ENCODE data around the gene HEMK1.

HEMK1 gene

DNA sequence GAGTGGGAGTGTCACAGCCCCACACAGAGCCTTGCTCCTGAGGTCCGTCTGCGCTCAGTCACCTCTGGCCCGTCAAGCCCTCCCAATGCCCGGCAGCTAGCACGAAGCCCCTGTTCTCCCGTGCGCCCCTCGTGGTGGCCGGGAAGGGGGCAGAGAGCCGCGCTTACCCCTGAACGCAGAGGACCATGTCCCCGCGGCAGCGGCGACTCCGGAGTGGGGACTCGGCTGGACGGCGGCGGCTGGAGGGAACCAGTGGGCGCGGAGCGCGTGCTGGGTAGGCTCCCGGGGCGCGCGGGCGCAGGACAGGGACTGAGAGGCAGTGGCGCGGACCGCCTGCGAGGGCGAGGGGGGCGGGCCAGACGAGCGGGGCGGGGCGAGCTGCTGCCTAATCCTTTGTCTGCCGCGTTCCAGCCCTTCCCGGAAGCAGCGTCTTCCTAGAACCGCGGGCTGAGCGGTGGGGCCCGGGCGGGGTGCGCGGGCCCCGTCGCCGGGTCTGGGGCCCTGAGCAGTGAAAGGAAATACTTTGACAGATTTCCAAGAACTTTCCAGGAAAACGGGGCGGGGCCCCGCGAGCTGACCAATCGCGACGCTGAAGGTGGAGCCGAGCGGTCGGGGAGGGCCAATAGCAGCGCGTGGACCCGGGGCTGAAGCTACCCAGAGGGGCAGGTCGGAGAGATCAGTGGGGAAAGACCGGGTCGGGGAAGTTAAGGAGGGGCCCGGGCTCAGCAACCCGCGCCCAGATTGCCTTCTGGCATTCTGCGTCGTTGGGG lies 42.3 kb downstream of the HEMK1 start, which contains the start of gene CISH:
TSS of gene CISH (minus strand) at position 311 of the 770 bp plus-strand sequence. CDS start at position 187, 124 bp downstream.
- DNase-seq (ENCODE audit: insufficient read length, low spot score) (peak; percentile 95), FAIRE-seq (no peak)
- TF ChIP-seq, protein P1, sequence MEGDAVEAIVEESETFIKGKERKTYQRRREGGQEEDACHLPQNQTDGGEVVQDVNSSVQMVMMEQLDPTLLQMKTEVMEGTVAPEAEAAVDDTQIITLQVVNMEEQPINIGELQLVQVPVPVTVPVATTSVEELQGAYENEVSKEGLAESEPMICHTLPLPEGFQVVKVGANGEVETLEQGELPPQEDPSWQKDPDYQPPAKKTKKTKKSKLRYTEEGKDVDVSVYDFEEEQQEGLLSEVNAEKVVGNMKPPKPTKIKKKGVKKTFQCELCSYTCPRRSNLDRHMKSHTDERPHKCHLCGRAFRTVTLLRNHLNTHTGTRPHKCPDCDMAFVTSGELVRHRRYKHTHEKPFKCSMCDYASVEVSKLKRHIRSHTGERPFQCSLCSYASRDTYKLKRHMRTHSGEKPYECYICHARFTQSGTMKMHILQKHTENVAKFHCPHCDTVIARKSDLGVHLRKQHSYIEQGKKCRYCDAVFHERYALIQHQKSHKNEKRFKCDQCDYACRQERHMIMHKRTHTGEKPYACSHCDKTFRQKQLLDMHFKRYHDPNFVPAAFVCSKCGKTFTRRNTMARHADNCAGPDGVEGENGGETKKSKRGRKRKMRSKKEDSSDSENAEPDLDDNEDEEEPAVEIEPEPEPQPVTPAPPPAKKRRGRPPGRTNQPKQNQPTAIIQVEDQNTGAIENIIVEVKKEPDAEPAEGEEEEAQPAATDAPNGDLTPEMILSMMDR (IDR thresholded peaks at IDR 0.05; ENCODE audit: insufficient read depth, missing control alignments) = peak; percentile 7

DNA sequence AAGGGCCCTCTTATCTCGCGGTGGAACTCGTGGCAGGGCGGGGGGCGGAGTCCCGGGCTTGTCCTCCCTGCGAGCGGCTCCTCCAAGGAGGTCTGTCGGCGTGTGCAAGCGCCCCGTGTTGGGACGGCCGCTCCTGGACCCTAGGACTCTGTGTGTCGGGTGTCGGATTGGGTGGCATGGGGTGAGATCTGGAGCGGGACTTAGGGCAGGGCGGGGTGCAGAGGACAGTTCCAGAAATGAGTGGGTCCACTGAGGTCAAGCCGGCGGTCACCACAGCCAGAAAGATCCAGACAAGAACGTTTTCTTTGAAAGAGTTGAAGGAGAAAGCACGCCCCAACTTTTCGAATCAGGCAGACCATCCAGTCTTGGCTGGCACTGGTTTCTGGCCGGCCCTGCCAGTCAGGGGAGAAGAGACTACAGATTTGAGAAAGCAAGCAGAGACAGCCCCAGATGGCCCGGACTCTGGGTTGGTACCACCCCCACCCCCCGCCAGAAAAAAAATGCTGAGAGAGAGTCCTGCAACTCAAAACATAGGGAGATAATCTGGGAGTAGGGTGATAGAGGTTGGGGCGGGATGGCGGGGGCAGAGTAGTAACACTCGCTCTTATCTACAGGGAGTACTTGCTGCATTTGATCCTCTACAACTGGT lies 43.0 kb downstream of the HEMK1 start:
- no peak for FAIRE-seq
- TF ChIP-seq, protein P1 (IDR thresholded peaks at IDR 0.05; ENCODE audit: insufficient read depth, missing control alignments) = no peak
- DNase-seq (ENCODE audit: insufficient read length, low spot score) = no peak

DNA sequence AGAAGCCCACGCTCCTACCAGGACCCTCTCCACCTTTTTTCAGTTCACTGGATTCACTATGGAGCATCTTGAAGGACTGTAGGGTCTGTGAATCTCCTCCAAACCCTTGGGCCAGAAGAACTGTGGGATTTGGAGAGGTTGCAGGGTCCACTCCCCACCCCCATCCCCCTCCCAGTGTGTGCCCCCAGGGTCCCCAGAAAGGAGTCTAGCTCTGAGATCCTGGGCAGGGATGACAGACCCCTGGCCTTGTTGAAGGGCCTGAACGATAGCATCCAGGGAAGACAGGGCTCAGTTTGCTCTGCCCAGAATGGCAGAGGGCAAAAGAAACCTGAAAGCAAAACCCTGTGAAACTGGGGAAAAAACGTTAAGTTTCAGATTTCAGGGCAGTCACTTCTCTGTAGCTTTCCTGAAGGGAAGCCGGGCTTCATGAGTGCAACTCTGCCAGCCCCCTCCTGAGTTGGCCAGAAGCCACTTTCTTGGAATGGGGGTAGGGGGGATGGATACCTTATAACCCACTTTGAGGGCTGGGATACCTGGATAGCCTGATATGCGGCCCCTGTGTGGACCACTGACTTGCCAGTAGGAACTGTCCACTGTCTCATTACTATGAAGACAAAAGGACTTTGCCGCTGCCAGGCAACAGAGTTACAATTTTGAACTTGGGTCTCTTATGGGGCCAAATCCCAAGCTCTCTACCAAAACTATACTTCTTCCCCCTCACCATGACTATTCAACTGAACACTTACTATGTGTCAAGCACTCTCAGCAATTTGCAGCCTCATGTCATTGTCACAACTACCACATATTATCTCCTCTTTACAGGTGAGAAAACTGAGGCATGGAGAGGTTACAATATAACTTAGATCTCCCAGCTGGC lies 43.9 kb downstream of the HEMK1 start:
- no peak for DNase-seq (ENCODE audit: insufficient read length, low spot score)
- no peak for FAIRE-seq
- TF ChIP-seq, protein P1 (IDR thresholded peaks at IDR 0.05; ENCODE audit: insufficient read depth, missing control alignments) = no peak

DNA sequence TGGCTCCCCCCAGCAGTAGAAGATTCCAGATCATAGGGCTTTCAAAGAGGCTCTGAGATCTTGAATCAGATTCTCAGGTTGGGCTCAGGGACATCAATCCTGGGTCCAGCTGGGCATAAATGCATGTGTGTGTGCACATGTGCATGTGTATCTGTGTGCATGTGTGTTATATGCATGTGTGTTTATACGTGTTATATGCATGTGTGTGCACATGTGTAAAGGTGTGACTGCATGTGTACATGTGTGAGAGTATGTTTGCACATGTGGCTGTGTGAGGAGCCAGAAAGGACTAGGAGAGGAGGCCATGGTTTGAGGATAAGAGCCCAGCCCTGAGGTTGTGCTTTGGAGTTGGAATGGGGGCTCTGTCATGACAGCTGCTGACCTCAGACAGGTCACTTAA lies 45.9 kb downstream of the HEMK1 start:
- FAIRE-seq (no peak), DNase-seq (ENCODE audit: insufficient read length, low spot score) (no peak)
- TF ChIP-seq, protein P1 (IDR thresholded peaks at IDR 0.05; ENCODE audit: insufficient read depth, missing control alignments) = no peak

DNA sequence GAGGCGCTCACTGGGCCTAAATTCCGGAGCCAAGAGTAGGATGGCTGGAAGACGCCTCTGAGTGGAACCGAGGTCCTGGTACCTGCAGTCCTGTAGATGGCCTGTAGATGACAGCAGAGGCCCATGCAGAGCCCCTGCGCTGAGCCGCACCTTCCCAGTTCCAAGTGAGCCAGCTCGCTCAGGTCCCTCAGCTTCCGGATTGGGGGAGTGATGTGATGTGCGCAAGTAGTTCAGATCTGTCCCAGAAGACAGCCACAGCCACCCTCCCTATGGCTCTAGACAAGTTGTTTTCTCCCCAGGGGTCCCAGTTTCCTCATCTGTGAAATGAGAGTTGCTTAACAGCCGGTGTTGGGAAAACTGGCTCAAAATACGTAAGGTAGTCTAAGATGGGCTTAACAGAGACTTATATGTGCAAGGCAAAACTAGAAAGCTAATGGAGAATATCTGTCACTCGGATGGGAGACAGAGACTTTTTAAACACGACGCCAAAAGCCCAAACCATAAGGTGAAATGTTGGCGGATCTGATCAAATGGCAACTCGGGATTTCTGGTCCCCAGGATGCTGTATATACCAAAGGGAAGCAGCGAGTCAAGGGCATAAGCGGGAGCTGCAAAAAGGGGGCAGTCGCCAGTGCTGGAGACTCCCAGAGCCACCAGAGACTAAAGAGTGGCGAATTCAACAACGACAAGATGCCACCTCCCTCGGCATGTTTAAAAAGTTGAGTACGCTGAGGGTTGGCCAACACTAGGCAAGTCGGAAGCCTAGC lies 46.9 kb downstream of the HEMK1 start:
- DNase-seq (ENCODE audit: insufficient read length, low spot score) (peak; percentile 72), FAIRE-seq (peak; percentile 38)
- TF ChIP-seq, protein P1 (IDR thresholded peaks at IDR 0.05; ENCODE audit: insufficient read depth, missing control alignments) = peak; percentile 98

DNA sequence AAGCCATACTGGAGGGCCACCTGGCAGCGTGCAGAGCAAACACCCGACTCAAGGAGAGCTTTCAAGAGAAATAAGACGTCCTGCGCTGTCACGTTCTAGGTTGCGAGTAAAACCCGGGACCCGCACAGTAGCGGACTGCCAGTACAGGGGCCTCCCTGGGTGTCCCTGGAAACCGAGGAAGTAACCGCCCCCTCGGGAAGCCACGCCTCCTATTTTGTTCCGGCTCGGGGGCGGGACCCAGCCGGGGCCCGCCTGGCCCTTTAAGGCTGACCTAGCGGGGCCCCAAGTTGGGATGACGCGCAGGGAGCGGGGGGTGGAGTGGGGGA lies 47.4 kb downstream of the HEMK1 start:
- TF ChIP-seq, protein P1 (IDR thresholded peaks at IDR 0.05; ENCODE audit: insufficient read depth, missing control alignments) = no peak
- peak; percentile 91 for DNase-seq (ENCODE audit: insufficient read length, low spot score)
- FAIRE-seq = no peak

Measured in D721Med (cell line).